Brain microvascular endothelial cell (primary cell): ENCODE measurements around the gene HMGB3.

Experiments
- DNase-seq: peaks from one replicate; pipeline ENCODE4 v3.0.0-alpha.2; 2020
- H3K27ac ChIP-seq: fragments of 250-450 bp; sonication (Bioruptor Pico); 2 replicates; pipeline ENCODE4 v1.5.1; 2020; ENCODE audit warnings: mild to moderate bottlenecking, moderate library complexity
- H3K27me3 ChIP-seq: fragments of 250-450 bp; sonication (Bioruptor Pico); replicated peaks from 2 replicates; pipeline ENCODE4 v1.5.1; 2020; ENCODE audit warnings: mild to moderate bottlenecking
- H3K36me3 ChIP-seq: fragments of 250-450 bp; sonication (Bioruptor Pico); replicated peaks from 2 replicates; pipeline ENCODE4 v1.5.1; 2020; ENCODE audit warnings: mild to moderate bottlenecking
- H3K4me3 ChIP-seq: 2 replicates; pipeline ENCODE4 v1.5.1; 2011; ENCODE audit warnings: low read depth, mild to moderate bottlenecking, control low read depth, low read length, moderate library complexity
- CTCF ChIP-seq: IDR thresholded peaks from 2 replicates; pipeline ENCODE4 v1.5.1; 2011; ENCODE audit warnings: low read depth, mild to moderate bottlenecking, moderate library complexity, low read length, control low read depth, inconsistent platforms; ENCODE audit errors: missing control alignments
- in situ Hi-C: cut with HindIII; loops from 2 replicates; pipeline ENCODE4 v1.10.0; 2017; ENCODE audit warnings: low sequenced_read_pairs, low pct_ligation_motif_present

The HMGB3 gene

GRCh38 chrX:151031391-151031975, 48.3 kb downstream of the HMGB3 start:
- no peaks in the 10 kb centered on the region for H3K36me3 ChIP-seq
- DNase-seq: no peak
- H3K27me3 ChIP-seq: no peaks in the 10 kb centered on the region
- TF ChIP-seq CTCF: no peak
- H3K4me3 ChIP-seq: no peak overlapping the region
- no peak overlapping the region for H3K27ac ChIP-seq
- in situ Hi-C loops: no loop called here

- H3K27ac ChIP-seq: no peak overlapping the region
- no peak for TF ChIP-seq CTCF
- H3K4me3 ChIP-seq: no peak overlapping the region
- in situ Hi-C loops: no loop called here
- no peaks in the 10 kb centered on the region for H3K36me3 ChIP-seq
- DNase-seq: no peak
- H3K27me3 ChIP-seq: no peaks in the 10 kb centered on the region
Observed at GRCh38 chrX:151039351-151039750, 56.2 kb downstream of the HMGB3 start.
